IPS-11a (cell line): ENCODE measurements around the gene OPN1LW.
"Not testable (repeated sequence)": the region's sequence is repeated elsewhere in the genome, so short reads cannot be mapped to it uniquely, and the experiment has no call there.

Experiments
- H3K4me3 ChIP-seq: one replicate; pipeline ENCODE4 v1.5.1; 2013; ENCODE audit warnings: low read depth, low read length, control low read depth

OPN1LW gene

DNA sequence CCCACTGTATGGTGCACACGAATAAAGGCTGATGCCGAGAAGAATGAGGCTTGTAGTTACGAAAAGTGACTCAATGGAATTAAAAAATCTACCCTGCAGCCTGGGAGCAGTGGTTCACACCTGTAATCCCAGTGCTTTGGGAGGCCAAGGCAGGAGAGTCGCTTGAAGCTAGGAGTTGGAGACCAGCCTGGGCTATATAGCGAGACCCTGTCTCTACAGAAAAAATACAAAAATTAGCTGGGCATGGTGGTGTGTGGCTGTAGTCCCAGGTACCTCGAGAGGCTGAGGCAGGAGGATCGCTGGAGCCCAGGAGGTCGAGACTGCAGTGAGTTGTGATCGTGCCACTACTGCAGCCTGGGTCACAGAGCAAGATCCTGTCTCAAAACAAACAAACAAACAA, 11.7 kb upstream of the OPN1LW start:
- H3K4me3 ChIP-seq: no peak overlapping the region

DNA sequence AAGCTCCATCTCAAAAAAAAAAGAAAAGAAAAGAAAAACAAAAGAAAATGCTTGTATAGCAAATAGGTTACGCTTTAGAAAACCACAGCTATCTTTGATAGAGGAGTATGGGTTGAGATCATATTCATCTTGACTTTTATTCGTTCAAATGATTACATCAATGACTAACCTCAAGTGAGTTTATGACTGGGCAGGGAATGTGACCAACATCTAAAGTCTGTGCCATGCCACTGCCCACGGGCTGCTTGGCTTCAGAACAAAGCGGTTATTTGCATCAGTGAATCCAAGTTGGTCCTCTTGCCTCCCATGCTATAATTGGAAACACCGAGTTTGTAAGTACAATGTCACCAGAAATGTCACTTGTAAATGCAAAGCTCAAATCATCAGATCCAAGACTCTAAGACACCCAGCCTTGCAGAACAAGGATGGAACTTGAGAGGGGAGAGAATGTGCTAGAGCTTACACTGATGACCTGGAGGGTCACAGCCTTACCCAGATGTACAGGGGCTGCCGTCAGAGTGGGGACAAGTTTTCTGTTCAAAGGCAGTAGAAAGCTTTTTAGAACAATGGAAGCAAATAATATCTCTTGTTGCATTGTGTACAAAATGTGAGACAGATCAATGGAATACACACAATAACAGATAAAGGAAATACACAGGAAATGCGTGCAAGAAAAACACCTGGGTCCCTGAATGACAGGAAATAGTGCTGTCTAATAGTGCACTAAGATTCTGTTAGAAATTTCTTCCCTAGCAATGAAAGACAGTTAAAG, 8.4 kb upstream of the OPN1LW start:
- H3K4me3 ChIP-seq: no peak overlapping the region

DNA sequence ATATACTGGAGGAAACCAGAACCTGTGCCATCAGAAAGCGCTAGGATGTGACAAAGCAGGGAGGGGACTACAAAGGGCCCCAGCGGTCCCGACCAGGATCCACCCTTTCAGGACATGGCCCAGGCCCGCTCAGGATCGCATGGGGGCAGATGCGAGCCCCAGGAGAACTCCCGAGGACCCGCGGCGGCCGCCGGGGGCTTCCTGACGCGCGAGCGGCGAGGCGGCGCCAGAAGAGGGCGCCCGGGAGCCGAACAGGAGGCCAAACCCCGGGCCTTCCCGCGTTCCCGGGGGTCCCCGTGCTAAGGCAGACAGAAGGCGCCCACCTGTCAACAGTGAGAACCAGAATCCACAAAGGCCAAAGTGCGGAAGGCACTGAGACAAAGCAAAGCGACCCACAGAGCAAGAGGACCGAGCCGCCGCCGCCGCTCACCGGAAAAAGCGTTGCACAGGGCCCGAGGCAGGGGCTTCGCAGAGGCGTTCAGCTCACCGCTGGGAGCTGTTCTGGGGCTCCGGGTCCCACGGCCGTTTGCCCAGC, 7.3 kb upstream of the OPN1LW start:
- no peak overlapping the region for H3K4me3 ChIP-seq

DNA sequence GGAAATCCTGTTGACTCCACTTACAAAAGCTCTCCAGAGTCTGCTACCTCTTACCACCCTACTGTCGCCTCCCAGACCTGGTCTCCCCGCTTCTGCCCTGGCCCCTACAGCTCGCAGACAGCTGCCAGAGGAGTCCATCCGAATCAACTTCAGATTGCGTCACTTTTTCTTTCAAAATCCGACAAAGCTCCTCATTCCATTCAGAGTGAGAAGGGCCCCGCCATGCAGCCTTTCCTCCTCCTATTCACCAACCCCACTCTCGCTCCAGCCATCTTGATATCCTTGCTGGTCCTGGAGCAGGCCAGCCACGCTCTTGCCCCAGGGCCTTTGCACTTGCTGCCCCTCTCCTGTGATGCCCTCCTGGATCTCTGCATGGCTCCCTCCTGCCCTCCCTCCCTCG, 5.2 kb upstream of the OPN1LW start:
- H3K4me3 ChIP-seq: no peak overlapping the region

- H3K4me3 ChIP-seq: no peak overlapping the region
These were observed 3.8 kb upstream of the OPN1LW start for GRCh38 chrX:154140206-154140605.

DNA sequence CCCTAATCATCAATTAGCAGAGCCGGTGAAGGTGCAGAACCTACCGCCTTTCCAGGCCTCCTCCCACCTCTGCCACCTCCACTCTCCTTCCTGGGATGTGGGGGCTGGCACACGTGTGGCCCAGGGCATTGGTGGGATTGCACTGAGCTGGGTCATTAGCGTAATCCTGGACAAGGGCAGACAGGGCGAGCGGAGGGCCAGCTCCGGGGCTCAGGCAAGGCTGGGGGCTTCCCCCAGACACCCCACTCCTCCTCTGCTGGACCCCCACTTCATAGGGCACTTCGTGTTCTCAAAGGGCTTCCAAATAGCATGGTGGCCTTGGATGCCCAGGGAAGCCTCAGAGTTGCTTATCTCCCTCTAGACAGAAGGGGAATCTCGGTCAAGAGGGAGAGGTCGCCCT, 3.3 kb upstream of the OPN1LW start:
- H3K4me3 ChIP-seq: no peak overlapping the region

DNA sequence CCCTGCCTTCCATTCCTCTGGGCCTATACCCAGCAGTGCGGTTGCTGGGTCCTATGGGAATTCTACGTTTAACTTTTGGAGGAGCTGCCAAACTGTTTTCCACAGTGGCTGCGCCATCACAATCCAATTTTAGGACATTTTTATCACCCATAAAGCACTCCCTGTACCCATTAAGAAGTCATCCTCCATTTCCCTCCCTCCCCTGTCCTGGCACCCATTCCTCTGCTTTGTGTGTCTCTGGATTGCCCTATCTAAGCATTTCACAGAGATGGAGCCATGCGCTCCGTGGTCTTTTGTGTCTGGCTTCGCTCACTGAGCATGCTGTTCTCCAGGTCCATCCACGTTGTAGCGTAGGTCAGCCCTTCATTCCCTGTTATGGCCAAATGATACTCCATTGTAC, 1.7 kb upstream of the OPN1LW start:
- H3K4me3 ChIP-seq: no peak overlapping the region

DNA sequence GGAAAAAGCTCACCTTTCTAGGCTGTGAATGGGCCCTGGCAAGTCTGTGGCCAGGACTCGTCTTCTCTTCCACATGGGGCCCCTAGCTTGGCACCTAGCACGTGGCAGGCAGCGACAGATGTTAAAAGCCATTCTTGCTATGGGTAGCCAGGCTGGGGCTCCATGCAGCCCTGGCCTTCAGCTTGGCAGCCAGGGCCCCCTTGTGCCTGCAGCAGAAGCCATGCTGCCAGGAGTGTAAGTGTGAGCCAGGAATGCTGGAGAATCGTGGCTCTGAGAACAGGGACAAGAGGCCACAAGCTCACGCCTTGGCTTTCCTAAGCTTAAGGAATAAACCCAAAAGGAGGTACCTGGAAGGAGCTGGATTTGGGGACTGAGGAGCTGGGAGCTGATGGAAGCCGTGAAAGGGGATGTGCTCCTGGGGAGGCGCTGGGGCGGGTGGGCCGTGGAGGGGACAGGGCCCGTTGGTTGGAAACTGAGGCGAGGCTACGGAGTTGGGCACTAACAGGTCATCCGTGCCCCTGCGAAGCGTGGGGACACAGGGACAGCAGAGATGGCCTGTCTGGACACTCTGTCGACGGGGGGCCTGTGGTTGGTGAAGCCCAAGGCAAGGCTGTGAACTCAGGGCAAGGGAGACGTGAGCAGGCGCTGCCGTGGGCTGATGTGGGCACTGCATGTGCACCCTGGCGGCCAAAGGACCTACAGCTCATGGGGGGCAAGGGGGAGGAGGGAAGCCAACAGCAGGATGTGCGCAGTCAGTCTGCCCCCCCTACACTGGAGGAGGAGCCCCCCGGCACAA, 895 bp upstream of the OPN1LW start:
- H3K4me3 ChIP-seq: no peak overlapping the region

DNA sequence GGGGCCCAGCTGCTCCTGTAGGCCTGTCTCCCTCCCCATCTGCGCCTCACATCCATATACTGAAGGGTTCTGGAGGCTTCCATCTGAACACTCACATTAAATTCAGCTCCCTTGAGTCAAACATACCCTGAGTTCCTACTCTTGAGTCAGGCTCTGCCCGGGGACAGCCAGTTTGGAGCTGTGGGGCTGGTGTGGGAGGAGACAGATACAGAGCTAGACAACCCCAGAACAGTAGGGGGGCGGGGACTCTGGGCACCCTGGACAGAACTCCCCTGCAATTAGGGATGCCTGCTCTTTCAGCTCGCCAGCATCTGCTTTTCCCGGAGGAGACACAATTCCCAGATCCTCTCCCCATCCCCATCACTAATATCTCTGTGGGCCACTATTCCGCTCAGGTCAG, 7.0 kb downstream of the OPN1LW start:
- not testable (repeated sequence) for H3K4me3 ChIP-seq

DNA sequence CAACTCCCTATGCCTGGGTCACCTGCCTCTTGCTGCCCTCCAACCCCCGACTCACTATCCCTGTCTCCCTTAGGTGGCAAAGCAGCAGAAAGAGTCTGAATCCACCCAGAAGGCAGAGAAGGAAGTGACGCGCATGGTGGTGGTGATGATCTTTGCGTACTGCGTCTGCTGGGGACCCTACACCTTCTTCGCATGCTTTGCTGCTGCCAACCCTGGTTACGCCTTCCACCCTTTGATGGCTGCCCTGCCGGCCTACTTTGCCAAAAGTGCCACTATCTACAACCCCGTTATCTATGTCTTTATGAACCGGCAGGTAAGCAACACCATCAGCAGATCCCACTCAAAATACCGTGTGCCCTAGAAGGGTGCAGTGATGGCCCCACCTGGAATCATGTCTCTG, 12.2 kb downstream of the OPN1LW start:
- not testable (repeated sequence) for H3K4me3 ChIP-seq

- H3K4me3 ChIP-seq: not testable (repeated sequence)
These were observed 13.2 kb downstream of the OPN1LW start for GRCh38 chrX:154157207-154157606.

GRCh38 chrX:154159345-154159744, 15.3 kb downstream of the OPN1LW start:
- not testable (repeated sequence) for H3K4me3 ChIP-seq

- not testable (repeated sequence) for H3K4me3 ChIP-seq
These were observed 20.9 kb downstream of the OPN1LW start for GRCh38 chrX:154164902-154165301.

DNA sequence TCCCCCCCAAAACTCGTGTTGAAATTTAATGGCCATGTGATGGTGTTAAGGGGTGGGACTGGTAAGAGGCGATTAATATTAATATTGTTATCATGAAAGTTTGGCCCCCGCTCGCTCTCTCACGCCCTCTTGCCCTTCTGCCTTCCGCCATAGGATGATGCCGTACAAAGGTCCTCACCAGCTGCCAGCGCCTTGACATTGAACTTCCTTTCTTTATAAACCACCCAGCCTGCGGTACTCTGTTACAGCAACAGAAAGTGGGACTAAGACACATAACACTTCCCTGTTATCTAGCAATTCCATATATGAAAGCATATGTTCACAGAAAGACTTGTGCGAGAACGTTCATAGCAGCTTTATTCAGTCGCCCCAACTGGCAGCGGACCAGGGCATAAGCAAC, 24.3 kb downstream of the OPN1LW start:
- H3K4me3 ChIP-seq: not testable (repeated sequence)

GRCh38 chrX:154172535-154172943, 28.5 kb downstream of the OPN1LW start:
- H3K4me3 ChIP-seq: not testable (repeated sequence)

- not testable (repeated sequence) for H3K4me3 ChIP-seq
These were observed 30.3 kb downstream of the OPN1LW start for GRCh38 chrX:154174356-154174755.

DNA sequence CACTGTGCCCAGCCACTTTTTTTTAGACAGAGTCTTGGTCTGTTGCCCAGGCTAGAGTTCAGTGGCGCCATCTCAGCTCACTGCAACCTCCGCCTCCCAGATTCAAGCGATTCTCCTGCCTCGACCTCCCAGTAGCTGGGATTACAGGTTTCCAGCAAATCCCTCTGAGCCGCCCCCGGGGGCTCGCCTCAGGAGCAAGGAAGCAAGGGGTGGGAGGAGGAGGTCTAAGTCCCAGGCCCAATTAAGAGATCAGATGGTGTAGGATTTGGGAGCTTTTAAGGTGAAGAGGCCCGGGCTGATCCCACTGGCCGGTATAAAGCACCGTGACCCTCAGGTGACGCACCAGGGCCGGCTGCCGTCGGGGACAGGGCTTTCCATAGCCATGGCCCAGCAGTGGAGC, 38.3 kb downstream of the OPN1LW start, which contains the start of gene OPN1MW:
Gene OPN1MW (plus strand): TSS at position 301 of the 400 bp plus-strand sequence. CDS start 82 bp downstream, at position 383.
- not testable (repeated sequence) for H3K4me3 ChIP-seq

DNA sequence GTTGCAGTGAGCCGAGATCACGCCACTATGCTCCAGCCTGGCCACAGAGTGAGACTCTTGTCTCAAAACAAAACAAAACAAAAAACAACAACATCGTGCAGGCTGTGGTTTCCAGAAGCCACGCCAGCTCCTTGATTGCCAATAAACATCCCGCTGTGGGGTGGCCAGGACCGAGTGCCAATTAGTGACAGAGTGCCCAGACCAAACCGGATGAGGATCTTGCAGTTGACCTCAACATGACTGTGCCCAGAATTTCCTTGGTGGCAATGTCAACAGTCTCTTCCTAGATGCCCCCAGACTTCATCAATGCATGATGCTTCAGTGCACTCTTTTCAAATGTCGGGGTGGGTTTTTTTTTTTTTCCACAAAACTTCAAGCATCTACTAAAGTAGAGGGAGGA, 39.8 kb downstream of the OPN1LW start:
- not testable (repeated sequence) for H3K4me3 ChIP-seq

DNA sequence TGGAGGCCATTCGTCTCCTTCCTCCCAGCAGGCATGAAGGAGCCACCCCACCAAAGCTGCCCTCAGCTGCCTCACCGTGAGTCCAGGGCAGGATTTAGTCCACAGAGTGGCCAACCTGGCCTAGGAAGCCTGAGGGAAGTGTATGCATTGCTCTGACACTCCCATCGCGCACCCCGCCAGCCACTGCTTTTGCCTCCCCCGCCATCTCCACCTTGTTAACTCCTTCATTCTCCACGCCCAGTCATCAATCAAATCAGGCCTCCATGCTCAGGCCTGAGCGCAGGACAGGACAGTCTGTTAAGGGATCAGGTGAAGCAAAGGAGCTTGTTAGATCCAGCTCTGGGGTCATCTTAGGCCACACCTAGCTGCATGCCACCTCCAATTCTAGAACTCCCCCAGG, 48.8 kb downstream of the OPN1LW start:
- not testable (repeated sequence) for H3K4me3 ChIP-seq

DNA sequence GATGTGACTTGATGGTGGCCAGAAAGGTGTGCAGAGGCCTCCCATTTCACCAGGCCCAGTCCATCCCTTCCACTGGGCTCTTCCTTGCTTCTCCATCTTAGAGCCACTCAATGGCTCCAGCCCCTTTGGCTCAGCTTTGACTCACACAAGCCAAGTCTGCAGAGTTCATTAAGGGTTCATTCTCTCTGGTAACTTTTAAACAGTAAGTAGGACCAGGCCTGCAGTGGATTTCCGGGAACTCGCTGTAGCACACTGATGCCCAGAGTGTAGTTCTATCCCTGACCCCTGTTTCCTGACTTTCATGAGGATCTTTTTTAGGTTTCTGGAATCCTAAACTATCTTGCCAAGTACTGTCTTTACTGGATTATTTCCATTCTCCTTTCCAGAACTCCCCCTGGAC, 50.3 kb downstream of the OPN1LW start:
- H3K4me3 ChIP-seq: not testable (repeated sequence)

DNA sequence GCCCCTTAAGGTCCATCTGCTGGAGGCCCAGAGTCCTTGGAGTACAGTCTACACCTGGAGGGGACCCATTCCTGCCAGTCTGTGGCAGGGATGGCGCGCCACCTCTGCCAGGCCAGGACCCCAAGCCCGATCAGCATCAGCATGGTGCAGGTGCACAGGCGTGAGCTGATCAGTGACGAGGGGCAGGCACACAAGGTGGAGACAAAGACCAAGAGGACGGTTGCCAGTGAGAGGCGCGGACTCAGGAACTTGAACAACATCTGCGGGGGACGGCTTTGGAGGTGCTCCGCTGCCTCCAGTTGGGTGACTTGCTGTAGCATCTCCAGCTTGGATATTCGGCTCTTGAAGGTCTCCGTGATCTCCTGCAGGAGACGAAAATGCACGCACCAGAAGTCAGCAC, 52.4 kb downstream of the OPN1LW start:
- not testable (repeated sequence) for H3K4me3 ChIP-seq
